Ureter (tissue), 1 donor: ENCODE results near the gene ZFAND3. TPM values are rescaled to one million over a fixed set of nuclear protein-coding genes. Genes with fewer than 3 reads are reported as not detected.

Experiments
- DNase-seq: peaks from one replicate; pipeline ENCODE4 v3.0.0-alpha.2; 2020; ENCODE audit warnings: low spot score
- total RNA-seq: library from RNA; stranded (reverse); gene quantifications from one replicate; pipeline ENCODE4 v1.2.4, GENCODE V29; 2023
- donor health status: DM: yes; HTN: yes; CAD: no.

ZFAND3 gene
- total RNA-seq, 1 donor from 2014 or later = 123 TPM

DNA sequence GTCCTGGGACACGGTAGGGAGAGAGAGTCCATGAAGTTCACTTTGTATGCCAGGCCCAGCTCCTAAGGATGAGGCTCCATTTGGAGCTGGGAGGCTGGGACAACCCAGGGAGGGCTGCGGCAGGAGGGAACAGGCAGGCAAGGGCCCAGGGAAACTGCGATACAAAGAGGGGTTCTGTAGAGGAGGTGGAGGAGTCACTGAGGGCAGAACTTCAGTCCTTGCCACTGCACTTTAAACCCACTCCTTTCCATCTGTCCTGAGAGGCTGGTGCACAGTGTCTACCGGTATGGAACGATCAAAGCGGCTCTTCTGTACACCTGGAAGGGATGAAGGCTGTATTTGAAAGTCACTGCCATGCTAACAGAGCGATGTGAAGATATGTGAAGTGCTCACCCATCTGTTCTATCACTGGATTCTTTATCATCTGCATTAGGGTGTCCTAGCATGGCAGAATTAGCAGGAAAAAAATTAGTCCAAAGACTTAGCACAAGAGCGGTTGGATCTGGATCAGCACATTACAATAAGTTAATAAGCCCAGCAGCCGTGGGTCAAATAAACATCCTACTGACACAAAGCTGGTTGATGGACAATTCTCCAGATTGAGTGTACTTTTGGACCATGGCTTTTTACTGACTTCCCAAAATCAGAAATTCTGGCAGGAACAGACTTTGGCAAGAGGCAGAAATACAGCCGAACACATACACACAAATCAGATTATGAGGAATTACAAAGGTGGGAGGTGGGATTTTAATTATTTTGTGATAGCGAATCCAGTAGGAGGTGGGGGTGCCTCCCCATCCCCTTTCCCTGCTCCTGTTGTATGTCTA, 20.9 kb upstream of the ZFAND3 start:
- DNase-seq = no peak

DNA sequence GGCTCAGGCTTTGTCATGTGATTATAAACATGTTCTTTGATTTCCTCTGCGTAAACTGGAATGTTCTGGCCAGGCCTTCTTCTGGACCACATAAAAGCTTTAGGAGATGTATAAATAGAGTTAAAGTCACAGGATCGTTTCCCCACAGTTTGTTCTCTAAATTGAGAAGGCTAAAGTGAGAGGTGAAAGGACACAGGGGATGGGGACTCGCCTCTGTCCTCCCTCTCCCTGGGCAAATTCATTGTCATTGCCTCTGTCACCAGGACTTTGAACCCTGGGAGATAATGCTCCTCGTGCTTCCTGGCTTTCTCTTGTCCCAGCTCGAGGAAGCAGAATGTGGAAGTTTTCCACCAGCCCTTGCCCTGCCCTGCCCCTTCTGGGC, 20.3 kb upstream of the ZFAND3 start:
- no peak for DNase-seq

DNA sequence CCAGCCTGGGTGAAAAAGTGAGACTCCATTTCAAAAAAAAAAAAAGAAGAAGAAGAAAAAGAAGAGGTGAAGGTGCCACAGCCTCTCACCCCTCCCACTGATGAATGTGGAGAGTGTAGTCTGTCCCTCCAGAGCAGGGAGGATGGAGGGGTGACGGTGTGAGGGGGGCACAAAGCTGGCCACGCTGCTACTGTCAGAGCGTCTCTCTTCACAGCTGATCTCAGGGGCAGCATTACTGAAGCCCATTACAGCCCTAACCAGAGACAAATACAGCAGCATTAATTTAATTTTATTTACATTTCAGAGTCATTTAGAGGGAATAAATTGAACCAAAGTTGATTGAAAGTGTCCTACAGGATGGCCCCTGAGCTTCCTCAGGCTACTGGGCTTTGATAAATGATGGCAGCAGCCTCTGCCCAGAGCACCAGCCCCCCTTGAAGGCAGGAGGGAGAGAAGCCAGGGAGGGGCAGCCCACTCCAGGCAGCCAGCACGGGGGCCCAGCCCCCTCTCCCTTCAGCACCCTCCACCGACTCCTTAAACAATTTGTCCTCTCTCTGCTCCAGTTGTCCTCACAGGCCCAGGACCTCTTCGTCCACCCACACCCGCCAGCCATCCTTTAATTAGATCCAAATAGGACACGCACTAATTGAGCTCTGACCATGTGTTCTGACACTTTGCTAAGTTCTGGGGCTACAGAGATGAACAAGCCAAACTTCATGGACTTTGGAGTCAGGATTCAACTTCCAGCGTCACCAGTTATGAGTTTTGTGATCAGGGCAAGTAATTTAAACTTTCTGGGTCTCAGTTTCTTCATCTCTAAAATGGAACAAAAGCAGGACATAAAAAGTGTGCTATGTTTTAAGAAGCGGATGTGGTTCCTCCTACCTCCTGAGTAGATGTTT, 18.6 kb upstream of the ZFAND3 start:
- DNase-seq = no peak

DNA sequence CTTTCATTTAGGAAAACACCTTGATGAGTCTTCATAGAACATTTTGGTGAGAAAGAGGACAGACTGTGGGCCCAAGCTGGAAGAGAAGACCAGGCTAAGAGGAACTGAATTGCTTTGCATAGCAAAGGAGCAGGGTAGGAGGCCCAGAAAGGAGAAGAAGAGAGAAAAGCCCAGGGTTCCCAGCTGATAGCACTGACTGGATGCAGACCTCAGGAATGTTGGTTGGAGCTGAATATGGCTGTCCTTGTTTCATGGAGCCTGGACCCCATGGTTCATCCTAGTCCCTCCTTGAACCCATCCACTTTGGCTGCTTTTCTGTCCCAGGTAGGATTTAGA, 18.0 kb upstream of the ZFAND3 start:
- DNase-seq = no peak

DNA sequence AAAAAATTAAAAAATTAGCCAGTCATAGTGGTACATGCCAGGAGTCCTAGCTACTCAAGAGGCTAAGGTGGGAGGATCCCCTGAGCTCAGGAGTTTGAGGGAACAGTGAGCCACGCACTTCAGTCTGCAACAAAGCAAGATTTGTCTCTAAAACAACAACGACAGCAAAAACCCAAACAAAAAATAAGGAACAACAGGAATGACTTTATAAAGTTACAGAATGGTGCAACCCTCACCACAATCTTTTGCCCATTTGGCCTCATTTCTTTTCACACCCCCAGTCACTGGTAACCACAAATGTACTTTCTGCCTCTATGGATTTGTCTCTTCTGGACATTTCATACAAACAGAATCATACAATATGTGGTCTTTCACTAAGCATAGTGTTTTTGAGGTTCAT, 16.7 kb upstream of the ZFAND3 start:
- DNase-seq = no peak

DNA sequence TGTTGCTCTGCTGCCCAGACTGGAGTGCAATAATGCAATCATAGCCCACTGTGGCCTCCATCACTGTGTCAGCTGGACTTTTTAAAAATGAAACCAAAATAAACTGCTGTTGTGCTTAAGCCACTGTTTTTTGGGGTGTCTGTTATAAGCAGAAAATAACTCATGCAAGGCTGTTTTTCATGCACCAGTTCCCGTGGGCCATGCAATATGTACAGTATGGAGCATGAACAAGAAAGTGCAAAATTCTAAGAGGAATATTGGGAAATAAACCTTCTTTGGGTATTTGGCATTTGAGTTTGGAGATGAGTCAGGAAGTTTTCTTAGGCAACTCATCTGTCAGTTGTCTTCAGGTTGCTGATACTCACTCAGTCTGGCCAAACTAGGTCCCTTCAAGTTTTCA, 14.9 kb upstream of the ZFAND3 start:
- DNase-seq = no peak

DNA sequence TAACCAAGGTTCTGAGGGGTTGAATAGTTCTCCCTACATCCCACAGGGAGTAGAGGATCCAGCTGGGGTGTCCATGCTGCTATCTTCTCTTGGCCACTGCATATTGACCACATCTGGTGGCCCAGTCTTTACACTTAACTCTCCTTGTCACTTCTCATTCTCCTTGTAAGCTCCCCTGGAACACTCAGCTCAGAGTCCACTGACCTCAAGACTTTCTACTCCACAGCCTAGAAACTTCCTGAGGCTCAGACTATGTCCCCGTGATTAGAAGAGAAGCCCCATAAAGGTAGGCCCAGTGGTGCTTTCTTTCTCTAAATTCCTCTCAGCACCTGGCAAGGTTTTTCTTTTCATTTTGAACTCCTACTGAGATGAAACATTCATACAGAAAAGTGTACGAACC, 13.3 kb upstream of the ZFAND3 start:
- no peak for DNase-seq

DNA sequence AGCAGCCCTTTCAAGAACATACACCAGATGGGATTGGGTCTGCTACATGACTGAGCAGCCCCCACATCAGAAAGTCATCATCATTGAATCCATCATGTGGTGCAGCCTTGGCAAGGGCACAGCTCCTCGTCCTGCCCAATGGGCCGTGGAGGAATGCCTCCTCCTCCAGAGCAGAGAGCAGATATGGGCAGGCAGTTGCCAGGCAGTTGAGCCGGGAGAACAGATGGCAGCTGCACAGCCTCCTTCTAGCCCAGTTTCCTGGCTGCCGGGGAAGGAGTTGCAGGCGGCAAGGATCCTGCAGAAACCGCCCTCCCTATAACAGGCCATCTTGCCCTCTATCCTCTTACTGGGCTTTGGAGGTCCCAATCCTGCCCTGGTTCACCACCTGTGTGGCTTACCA, 11.9 kb upstream of the ZFAND3 start:
- no peak for DNase-seq

DNA sequence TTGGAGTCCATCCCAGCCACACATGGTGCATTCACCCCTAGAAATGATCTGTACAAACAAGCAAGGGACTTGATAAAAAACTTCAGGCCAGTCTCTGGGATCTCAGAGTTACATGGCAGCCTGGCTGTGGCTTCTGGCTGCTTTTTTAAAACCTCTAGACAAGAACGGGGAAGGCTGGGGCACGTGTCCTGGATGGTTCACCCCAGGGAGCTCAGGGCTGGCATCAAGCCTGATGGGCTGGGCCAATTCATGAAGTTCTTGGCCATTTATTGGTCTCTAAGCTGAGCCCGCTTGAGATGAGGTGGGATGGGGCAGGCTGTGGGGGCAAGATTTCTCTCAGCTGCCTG, 10.4 kb upstream of the ZFAND3 start:
- DNase-seq = peak; percentile 59

DNA sequence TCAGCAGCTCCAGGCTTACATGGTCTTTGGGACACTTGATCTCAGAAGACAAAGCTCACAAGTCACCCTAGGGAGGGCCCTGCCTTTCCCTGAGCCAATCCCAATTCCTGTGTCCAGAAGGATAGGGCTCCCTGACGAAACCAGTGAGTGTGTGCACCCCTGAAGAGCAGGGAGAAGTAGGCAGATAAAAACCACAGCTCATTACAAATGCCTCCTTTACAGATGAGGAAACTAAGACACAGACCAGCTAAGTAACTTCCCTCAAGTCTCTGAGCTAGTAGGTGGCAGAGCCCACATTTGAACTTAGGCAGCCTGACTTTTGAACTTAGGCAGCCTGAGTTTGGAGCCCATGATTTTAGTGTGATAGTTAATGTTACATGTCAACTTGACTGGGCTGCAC, 6.7 kb upstream of the ZFAND3 start:
- no peak for DNase-seq

DNA sequence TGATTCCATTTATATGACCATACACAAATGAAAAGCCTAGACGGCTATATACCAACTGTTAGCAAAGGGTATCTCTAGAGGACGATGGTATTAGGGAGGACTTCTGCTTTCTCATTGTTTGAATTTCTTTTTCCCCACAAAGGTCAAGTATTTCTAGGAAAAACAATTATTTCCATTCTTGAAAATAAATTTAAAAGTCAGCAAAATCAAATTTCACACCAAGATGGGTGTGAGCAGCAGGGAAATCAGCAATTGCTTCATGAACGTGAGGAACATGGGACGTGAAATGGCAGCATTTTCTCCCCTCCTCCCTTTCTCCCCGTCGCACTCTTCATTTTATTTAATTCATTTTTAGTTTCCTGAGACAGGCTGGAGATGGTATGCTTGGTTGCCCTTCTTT, 5.2 kb upstream of the ZFAND3 start:
- no peak for DNase-seq

DNA sequence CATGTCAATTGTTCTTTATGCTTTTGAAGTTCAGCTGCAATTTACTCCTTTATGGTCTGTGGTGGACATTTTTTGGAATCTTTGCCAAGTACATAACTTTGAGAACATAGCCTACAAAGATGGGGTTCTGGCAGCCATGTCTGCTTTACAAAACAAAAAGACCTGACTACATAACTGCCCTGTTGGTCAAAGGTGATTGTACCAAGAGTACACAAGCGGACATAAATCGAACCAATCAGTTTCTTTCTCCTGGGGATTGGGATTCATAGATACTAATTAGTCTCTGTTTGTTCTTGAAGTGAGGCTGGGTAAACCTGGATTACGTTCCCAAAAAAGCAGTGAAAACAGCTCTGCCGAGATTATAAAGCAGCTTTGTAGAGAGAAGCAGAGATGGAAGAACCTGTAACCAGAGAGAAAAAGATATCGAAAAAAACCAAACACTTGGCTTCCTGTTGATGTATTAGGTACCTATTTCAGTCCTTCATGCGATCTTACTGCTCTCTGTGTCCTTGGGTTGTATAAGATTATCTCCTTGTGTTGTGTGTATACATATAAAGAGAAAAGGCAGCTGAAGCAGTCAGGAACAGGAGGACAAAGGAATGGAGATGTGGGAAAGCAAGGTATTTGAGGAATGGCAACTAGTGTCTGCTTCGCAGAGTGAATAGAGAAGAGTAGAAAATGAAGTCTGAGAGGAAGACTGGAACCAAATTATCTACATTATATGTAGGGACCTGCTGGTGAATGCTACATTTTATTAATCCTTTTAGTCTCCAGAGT, 2.7 kb upstream of the ZFAND3 start:
- DNase-seq = no peak

DNA sequence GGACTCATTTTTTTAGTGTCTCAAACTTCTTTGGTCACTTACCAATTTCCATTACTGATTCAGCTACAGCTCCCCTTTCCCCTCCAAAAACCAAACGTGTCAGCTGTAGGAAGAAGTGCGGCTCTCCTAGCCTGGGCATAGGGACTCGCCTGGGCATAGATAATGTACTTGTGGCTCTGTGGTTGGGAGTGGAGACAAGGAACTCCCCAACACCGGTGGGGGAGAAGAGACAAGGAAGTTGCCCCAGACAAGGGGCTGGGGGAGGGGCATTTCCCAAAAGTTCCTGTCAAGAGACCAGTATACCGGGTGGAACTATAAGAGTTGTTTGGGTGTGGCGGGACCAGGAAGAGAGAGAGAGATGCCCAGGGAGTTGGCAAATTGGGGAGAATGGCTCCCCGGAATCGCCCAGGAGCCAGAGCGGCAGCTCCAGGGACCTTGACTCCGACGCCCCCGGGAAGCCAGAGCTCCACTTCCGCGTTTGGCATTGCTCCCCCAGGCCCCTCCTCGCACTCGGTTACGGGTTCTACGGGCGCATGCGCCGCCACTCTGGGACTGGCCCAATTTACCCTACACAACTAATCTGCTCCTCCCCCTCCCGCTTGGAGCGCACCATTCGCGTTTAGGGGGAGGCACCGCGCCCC, 871 bp upstream of the ZFAND3 start:
- DNase-seq = peak; percentile 96

DNA sequence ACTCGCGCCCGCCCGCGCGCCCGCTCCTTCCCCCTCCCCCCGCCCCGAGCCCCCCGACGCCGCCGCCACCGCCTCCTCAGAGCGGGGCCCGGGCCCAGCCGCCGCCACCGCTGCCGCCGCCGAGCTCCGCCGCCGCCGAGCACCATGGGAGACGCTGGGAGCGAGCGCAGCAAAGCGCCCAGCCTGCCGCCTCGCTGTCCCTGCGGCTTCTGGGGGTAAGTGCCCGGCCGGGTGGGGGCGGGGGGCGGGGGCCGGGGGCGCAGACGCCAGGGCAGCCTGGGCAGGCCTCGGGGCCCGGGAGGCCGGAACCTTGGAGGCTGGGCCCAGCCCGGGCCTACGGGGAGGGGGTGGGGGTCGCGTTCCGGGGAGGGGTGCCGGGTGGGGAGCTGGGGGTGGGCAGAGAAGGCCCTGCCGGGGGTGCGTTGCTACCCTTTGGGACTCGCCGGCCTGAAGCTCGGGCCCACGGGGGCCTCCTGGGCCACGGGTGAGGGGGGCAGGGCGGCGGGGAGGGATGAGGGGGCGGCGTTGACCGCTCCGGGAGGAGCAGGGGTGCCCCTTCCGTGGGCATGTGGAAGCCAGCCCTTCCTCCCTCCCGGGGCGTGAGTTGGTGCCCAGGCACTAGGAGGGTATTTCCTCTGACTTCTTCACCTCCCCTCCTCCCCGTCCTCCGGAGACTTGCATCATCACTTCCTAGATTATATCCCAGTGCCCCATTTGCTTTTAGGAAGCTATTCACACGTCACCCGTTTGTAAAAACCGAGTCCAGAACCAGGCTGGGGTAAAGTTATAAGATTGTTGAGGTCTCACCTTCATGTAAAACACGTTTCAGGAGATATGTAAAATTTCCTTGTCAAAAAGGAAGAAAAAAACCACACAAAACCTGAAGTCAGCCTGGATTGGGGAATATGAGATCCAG, 533 bp downstream of the ZFAND3 start:
- DNase-seq = peak; percentile 70

DNA sequence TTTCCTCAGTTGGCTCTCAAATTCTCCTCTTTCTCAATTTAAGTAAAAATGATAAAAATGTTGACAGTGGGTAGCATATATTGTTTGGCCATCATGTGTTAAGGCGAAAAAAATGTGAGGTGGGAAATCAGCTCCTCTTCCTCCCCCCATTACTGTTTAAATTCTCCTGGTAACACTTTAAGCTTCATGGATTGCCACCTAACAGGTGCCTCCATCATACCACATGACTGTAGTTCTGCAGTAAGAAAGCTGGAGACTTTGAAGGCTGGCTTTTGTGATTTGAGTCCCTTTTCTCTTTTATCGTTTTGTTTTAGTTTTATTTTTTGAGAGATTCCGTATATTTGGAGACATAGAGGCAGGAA, 1.2 kb downstream of the ZFAND3 start:
- no peak for DNase-seq

DNA sequence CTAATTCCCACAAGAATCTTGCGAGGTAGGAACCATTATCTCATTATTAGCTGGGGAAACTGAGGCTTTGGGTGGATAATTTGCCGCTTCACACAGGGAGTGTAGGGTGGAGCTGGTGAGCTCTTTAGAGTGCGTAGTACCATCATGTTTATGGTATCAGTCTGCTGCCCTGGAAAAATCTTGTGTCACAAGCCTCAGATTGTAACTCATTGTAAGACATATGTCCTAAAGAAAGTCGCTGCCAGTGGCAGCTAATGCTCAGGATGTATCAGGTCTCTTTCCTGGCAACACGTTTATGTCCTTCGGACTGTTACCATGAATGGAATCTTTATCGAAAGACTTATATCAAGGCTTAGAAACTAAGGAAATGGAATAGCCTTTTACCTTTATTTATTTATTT, 1.9 kb downstream of the ZFAND3 start:
- no peak for DNase-seq

DNA sequence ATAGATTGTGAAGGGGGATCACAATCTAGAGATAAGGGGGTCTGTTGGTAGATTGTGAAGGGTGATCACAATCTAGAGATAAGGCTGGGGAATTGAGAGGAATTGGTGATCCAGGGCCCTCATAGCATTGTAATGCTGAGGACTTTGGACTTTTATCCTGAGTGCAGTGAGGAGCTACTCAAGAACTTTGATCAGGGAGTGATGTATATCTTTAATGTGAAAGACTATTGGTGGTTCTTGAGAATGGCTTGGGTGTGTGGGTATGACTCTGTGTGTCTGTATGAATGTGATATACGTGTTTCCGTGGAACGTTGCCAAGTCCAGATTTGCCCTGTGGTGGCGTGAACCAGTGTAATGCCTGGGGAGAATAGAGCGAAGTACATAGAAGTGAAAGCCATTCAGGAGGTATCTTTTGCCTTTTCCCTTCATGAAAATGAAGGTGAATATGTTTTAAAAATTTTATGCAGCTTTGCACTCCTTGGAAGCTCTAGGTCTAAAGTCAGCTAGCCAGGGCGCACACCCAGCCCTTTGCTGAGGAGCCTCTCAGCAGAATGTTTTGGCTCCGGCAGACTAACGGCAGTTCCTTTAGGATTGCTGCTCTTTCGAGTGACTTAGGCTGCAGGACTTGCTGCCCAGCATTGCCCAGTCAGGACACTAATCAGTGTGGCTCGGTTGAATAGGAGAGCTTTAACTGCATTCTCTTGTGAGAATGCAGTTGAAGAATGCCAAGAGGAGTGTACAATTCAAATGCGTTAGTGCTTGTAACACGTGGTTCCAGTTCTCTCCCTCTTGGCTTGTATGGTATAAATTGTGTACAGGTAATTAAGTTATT, 3.5 kb downstream of the ZFAND3 start:
- DNase-seq = no peak

DNA sequence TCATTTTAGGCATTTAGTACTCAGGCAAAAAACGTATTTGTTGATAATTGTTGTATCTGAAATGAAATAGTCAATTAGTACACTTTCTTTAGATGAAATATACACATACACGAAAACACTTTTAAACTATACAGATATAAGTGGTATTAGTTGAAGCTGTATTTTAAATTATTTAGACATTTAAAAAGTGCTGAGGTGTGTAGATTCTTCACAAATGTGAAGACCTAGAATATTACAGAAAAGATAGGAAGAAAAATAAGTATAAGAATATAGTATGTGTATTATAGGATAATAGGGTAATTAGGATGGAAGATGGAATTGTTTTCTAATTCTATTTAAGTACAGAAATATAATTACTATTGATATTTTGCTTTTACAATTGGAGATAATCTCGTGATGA, 4.6 kb downstream of the ZFAND3 start:
- no peak for DNase-seq

DNA sequence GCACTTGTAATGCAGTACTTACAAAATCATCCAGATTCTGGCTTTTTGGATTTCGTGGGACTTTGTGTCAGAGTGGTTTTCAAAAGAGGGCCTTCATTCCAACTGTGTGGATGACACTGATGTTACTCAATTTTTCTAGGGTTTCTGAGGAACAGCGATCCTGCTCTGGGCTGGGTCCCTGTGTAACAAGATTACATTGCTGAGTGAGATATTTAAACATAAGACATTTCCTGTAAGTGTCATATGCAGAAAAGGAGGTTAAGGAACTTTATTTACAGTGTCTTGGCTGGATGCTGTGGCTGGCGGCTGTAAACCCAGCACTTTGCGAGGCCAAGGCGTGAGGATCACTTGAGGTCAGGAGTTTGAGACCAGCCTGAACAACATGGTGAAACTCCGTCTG, 6.7 kb downstream of the ZFAND3 start:
- no peak for DNase-seq

DNA sequence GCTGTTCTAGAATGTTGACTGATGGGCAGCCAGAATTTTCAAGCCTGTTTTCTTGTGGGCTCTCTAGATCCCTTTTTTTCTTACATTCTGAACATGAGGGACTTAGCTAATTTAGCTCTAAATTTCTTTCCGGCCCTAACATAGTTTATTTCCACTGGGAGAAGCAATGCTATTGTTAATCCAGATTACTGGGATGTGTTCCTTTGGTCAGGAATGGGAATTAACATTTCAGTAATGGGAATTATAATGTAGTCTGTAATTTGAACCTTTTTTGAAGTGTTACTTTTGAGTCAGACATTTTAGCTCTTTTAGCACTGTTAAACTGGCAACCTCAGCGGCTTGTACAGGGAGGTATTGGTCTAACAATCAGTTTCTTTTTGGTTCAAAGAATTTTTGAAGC, 7.5 kb downstream of the ZFAND3 start:
- DNase-seq = no peak
